Effector CD8-positive, alpha-beta T cell (primary cell): Measurements from ENCODE around the gene HOXB6.

Experiments
- DNase-seq: peaks from one replicate; lab custom pipeline; 2025; lab: John Stamatoyannopoulos, UW

The HOXB6 gene

DNA sequence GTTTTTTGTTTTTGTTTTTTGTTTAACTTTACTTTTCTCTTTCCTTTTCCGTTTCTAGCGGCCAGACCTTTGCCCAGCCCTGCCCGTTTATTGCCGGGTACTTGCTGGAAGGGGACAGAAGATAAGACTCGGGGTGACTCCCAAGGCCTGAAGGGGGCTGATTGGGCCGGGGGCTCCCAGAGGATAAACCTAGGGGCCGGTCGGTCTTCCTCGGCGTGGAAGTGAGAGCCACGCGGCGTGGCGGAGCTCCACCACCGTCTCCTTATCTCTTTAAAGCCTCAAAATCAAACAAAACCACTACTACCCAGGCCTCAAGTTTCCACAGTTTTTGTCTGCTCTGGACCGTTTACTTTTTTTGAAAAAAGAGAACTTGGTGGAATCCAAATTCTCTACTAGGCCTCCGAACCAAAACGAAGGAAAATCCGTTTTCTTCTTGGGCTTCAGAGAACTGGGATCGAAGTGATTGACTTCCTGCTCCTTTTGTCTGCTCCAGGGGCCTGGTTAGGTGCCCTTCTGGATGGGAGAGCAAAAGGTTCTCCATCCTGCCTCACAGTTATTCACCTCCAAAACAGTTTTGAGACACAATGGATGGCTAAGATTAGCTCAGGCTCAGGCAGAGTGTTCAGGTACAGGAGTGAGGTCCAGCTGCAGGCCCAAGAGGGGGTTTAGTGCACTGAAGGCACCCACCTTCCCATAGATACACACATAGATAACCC, 29.9 kb upstream of the HOXB6 start:
- DNase-seq = no peak

DNA sequence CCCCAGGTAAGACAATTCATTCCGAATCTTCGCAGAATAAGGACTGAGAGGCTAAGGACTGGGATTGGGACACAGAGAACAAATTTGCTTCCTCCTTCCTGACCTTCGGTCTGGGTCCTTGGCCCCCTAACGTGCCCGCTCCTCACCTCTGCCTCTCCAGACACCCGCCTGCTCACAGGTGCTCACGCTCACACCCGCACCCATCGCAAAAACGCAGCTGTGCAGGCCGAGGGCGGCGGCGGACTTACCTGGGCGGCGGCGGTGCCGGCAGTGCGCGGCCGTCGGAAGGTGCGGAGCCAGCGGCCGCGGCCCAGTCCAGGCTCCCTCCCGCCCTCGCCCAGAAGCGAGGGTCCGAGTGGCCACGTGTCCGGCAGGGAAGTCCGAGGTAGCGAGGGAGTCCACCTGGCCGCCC, 28.5 kb upstream of the HOXB6 start:
- DNase-seq = no peak

DNA sequence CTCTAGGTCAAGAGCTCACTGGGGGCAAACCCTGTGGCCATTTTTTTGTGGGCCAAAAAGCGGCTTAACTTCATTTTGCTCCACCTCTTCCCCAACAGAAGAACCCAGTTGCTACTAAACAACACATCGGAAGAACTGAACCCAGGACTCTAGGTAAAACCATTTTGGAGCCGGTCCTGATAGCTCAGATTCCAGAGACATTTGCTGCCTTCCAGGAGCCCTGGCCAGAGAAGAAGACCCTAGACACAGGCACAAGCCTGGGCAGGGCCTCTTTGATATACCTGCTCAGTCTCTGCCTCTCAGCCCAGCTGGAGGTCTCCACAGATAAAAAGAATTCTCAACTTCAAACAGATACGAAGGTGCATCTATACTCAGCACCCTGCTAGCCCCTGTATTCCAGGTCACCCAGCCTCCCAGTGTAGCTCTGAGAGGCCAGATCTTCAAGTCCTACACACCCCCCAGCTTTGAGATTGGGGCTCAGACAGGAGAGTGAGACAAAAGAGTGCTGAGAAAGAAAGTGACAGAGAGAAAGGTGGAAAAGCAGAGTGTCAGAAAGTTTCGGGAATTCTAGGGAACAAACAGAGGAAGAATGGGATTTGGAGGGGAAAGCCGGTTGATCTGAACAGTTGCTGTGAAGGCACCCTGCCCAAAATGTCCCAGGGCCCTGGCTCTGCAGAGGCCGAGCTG, 27.9 kb upstream of the HOXB6 start:
- no peak for DNase-seq

DNA sequence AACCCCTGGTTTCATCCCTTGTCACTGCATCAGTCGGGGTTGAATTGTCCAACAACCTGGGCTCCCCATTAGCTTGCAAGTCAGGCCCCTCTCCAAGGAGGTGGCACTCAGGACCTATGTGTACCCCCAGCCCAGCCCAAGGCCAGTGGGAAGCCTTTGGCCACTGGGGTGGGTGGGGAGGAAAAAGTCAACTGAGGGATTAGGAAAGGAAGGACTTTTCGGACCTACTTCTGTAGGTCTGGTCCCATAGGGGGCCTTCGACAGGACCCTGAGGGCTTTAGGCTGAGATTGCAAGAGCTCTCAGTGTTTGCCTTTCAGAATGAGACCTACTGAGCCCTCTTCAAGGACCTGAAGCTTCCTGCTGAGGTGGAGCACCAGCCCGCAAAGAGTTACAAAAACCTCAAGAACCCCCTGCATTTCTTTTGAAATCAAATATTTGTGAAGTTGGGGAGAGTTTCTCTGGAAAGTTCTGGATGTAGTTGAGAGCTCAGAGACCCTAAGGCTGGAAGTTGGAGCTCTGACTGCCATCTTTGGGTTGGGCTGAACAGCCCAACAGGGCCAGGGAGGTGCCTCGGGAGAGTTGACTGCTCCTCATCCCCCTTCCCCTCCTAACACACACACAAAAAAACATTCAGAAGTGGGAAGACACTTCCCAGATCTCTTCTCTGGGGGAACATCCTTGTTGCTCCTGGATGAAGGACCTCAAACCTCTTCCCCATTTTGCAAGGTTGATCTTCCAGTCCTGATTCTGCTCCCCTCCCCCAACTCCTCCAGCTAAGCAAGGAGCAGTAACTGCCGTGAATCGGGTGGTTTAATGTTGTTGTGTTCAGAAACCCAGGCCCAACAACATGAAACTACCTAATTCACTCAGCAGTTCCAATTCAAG, 27.1 kb upstream of the HOXB6 start:
- DNase-seq = no peak

DNA sequence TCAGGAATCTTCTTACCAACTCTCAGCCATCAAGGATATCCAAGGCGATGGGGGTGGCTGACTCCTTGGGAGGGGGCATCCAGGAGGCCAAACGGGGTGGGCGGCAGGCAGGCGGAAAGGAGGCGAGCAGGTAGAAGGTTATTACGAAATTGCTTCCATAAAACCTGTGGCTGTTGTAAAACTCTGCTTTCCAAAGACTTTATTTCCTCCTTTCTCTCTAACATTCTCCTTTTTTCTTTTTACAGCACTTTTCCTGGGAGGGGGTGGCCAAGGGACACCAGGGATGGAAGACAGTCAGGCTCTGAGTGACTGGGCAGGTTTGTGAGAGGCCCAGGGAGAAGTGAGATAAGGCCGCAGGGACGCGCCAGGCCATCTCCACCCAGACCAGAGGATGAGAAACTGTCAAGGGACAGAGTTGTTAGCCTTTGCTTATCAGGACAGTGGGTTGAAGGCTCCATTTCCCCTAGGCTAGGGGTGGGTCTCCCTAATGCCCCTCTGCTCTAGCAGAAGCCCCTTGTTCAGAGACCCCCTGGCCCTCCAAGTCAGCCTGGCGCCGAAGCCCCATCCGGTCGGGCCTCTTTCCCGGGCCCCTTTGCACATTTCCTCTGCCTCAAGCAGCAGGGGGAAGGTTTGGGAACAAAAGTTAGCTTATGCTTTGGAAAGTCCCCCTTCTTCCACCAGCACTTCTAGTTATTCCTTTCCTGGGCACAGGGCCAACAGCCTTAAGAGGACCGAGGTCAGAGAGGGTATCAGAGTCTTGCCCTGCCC, 26.3 kb upstream of the HOXB6 start:
- no peak for DNase-seq

DNA sequence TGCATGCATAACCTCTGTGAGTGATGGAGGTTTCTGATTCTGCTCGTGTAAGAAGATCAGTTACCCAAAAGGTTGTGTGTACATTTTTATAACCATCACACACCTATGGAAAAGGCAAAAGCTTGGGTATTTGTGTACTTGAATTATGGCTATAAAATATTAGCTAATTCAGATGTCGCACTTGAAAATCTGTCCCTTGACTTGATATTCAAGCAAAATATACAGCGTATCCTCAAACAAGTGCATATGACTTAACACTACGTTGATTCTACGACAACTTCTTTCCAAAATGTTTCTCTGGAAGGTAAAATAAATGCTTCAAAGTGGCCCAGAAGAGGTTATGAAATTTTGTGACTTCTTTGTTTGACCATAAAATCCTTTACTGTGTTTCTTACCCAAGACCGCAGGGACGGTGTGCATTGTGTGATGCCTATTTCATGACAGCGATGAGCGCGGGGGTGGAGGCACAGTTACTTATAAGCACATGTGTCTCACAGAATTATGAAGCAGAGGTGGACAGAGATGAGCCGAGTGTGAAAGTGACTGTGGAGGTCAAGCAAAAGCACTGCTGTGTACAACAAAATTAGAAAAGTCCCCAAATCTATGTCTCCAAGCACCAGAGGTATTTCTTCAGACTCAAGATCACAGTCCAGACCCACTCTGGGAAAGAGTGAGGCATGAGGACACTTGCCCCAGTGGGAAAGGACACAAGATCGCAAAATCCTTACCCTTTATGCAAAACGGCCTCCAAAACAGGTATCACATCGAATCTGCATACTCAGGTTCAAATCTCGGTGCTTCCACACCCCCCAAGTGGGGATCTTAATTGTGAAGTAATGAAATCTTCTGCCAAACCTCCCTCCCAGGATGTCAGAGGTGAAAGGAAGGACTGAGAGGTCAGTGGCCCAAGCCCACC, 25.5 kb upstream of the HOXB6 start:
- DNase-seq = no peak

DNA sequence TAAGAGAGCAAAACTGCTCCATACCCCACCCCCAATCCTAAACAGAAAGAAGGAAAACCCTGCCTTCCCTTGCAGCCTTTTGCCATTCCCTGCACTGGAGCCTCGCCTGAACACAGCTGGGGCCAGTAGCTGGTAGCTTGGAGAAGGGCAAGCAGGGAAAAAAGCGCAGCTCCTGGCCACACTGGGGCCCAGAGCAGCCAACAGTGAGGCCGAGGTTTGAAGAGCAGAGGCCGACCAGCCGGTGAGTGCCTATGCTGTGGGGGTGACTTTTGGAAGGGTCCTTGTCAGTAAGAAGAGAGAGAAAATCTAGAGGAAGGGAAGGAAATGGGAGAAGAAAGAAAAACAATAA, 24.6 kb upstream of the HOXB6 start:
- DNase-seq = no peak

DNA sequence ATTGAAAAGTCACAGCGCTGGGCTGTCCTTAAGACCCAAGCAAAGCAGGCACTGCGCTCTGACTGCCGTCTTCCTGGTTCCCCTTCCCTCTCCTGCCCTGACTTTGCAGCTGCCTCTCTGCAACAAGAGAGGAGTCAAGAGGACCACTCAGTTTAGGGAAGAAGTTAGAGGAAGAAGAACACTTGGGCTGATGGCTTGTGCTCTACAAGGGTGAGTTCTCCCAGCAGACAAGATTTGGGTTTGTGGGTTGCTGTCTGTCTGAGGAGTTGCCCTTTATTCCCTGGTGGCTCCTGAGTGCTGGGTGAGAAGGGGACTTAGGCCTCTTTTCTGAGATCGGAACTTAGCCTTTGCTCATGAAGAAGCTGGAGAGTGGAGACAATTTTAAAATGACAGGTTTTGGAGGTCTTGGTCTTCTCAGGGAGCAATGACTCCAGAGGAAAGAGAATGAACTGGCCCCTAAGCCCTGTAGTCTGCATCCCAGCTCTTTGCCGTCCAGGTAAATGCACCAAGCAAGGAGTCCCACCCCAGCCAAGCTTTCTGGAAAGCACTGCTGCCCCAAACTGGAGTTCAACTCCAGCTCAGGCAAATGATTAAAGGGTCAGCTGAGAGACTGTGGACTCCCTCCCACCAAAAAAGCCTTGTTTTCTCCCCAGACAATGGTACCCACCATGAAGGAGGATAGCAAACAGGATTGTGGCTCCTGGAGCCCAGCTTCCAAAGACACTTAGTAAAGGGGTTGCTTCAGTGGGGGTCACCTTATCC, 24.0 kb upstream of the HOXB6 start:
- DNase-seq = no peak

DNA sequence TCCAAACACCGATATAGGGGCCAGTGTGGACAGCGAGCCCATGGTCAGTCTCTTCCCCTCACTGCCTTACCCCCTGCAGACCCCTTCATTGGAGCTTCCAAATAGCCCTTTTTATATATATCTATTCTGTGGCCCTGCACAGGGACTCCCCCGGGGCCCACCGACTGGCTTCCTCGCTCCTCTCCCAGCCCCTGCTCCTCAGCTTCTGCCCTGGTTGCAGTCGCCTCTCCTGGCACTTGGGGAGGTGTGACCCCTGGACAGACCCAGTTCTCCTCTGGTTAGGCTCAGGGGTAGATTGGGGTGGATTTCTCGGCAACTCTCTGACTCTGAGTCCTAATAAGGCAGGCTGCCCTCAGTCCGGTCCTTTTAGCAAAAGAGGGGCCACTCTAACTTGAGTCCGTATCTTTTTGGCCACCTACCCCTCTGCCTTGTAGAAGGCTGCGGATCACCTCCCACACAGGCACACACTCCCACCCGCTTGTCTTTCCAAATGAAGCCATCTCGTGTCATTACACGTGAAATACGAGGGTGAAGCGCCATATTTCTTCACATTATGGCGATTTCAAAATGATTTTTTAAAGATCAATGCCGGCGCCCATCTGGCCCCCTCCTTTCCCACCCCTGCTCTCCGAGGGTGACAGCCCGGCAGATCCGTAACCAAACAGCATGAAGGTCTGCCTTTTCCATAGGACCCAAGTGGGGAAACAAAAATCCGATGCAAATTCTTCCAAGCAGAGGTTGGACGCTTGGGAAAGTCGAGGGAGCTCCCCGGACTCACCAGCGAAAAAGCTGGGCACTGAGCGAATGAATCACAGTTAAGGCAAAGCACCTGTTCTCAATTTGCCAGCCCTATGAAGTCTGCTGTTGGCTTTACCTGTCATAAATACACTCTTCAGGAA, 23.1 kb upstream of the HOXB6 start:
- DNase-seq = no peak

DNA sequence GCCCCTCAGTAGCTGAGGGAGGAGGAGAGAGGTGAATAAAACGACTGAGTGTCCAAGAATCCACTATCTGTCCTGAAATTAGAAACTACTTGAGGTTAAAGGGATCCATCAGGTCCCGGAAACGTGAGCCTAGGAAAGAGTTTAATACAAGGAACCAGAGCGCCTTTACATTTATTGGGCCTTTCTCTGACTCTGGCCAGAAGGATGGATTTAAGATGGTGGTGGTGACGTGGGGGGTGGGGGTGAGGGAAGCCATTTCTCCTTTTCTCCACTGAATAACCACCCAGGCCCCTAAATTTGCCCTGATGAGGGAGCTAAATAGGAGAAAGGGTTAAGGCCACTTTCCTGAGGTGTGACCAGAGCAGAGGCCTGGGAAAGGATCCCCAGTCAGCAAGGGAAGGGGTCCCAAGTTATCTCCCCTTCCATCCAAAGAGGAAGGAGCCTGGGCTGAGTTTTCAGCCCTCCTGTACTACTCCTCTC, 22.4 kb upstream of the HOXB6 start:
- no peak for DNase-seq

DNA sequence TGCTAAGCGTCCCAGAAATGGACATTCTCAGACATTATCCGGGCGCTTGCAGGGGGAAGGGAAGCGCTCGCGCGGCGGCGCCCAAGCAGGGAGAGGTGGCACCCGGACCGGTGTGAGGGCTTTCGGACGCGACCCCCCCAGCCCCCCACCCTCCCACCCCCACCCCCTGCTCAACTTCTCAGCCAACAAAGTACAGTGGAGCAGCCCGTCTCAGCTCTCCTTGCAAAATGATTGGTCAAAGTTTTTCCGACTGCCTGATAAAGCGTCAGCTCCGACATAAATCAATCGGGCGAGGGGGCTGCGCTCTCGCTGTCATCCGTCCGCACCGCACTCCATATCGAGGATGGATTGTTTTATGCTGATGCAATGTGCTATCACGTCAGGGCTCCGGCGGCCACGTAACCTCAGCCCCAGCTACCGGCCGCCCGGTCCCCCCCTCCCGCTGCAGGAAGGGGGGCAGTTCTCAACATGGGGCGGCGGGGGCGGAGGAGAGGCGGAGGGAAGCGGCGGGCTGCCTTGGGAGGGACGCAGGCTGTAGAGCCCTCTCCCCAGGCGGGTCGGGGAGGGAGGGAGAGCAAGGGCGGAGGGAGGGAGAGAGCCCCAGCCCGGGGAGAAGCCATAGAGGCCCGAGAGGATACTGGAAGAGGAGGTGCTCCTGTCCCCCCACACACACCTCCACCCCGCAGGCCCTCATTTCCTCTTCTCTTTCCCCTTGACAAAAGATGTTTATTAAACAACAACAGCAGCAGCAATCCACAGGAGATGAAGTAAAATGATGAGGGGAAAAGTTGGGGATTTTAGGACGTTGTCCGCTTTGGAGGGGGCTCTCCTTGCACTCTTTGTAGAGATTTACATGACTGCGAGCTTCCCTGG, 21.7 kb upstream of the HOXB6 start, which contains the start of gene HOXB9:
Gene HOXB9 (minus strand): TSS at position 114 of the 873 bp plus-strand sequence. CDS start 89 bp downstream, at position 25.
- no peak for DNase-seq

DNA sequence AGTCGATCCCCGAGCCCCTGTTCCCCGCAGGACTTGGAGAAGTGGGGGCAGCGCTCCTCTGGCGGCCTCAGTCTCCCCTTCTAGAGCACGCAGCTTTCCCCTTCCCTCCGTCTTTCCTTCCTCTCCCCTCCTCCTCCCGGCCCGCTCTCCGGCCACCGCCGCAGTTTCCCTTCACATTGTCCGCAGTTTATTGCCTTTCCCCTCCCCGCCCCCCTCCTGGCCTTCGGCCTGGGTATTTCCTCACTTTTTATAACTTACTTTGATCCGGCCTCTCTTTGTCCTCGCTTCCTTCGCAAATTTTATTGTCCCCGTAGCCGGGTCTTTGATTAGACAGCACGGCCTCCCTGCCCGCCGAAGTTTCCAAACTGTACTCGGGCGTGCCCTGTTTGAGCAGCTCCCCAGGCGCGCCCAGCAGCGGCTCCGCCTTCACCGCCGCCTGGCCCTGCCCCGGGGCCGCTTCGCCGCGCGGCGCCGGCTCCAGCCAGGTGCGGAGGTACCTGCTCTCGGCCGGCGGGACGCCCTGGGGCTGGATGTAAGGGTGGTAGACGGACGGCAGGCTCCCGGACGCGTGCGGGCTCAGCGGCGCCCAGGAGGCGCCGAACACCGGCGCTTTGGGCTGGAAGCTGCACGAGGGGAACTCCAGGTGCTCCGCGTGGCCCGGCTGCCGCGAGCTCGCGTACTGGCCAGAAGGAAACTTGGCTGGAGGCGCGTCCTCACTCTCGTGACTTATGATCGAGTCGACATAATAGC, 20.9 kb upstream of the HOXB6 start:
- no peak for DNase-seq

DNA sequence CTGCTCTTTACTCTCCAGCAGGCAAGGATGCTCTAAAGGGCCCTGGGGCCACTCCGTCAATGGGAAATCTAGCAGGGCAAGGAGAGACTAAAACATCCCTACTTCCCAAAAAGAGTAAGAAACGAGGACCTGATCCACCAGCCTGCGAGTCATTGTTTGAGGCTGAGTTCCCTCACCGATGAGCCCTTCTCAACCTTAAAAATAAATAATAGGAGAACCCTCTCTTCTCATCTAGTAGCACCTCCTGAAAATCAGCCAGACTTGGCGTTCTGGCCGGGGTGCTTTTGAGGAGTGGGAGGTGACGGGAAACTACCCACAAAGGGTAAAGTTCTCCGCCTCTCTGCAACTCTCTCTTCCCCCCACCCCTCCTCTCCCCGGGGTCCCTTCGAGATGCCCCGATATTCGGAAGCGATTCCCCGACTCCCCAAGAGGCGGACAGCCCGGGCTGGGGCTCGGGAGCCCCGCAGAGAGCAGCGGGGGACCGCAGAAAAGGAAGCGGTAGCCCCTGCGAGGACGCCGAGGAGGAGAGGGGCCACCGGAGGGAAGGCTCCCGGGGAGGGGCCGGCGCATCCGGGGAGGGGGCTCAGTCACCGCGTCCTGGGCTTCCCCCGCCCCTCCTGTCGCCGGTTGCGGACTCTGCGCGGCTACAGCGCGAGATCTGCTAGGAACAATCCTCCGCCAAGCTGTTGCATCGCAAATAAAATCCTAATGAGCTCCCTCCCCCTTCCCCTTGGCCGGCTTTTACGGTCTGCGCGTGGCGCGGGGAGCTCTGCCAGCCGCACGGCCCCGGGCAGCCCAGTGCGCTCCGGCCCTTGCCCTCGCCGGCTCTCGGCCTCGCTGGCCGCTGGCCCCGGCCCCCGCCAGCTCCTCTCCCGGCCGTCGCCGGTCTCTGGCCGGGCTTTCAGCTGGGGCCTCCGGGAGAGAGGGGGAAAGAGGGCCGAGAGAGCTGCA, 20.0 kb upstream of the HOXB6 start:
- DNase-seq = no peak

DNA sequence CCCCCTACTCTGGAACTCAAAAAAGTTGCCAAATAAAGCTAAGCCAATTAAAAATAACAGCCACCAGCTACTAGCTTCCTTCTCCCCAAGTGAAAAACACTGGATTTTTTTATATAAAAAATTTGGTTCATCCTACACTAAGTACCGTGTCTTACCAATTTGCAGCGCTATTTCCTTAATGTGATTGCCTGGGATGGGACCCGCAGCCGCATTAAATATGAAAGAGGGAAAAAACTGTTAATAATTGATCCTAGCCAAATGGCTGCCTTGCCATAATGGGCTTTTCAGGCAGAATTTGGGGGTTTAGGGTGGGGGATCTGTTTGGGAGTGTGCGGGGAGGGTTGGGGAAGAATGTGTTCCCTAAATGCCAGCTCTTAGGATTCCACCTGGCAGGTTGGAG, 19.3 kb upstream of the HOXB6 start:
- DNase-seq = no peak

DNA sequence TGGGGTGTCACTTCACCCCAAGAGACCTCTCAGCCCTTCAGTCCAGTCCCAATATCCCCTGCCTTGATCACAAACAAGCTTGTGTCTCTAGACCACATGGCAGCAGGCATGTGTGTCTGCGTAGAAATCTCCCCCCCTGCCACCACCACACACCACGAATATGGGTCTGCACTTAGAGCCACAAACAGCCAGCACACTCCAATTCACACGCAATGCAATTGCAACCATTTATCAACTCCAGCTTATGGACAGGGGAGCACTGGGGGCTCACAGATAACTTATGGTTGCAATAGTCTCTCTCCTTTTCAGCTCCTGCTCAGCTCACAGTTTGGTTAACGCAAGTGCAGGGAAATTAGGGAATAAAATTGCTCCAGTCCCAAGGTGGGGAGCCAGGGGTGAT, 18.8 kb upstream of the HOXB6 start:
- no peak for DNase-seq

DNA sequence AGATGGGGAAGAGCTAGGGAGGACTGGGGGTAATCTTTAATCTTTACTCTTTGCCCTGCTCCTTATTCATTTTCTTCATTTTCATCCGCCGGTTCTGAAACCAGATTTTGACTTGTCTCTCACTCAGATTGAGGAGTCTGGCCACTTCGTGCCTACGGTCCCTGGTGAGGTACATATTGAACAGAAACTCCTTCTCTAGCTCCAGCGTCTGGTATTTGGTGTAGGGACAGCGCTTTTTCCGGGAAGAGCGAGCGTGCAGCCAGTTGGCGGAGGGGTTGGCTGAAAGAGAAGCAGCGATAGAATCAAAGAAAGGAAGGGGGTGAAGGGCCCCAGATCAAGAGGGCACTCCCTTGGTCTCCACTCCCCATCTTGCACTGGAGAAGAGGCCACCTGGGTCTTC, 18.1 kb upstream of the HOXB6 start:
- DNase-seq = no peak
